ENCODE results near the gene MALL.

MALL gene

GRCh38 chr2:110130757-110131156 is 15.1 kb upstream of the MALL start:
- Histone ChIP-seq H3K27ac (ENCODE audit: insufficient read depth in 1 of 2, low read depth in 1 of 2, low read length in 2 of 2, poor library complexity in 1 of 2, severe bottlenecking in 2 of 2) (no peak overlapping the region), H3K4me3 (ENCODE audit: control insufficient read depth in 1 of 7, extremely low read depth in 1 of 7, insufficient read depth in 4 of 7, low read depth in 2 of 7, low read length in 6 of 7) (no peak overlapping the region), H3K4me1 (ENCODE audit: control extremely low read depth in 1 of 4, control insufficient read depth in 4 of 4, insufficient read depth in 4 of 4, low read length in 3 of 4) (no peaks in the 10 kb centered on the region), H3K9me3 (ENCODE audit: control extremely low read depth in 1 of 5, control insufficient read depth in 4 of 5, insufficient read depth in 2 of 5, low read depth in 1 of 5, low read length in 4 of 5) (peaks cover 0 to 18% (median 0%) of the 10 kb centered on the region in 5 experiments), H3K36me3 (ENCODE audit: control insufficient read depth in 4 of 4, insufficient read depth in 4 of 4, low read length in 3 of 4) (no peaks in the 10 kb centered on the region), H3K27me3 (replicated peaks in 2 of 5; ENCODE audit: control insufficient read depth in 4 of 5, insufficient read depth in 5 of 5, low read length in 4 of 5) (no peaks in the 10 kb centered on the region)
- DNase-seq = no peak
- no CpG with 5 or more reads among the region's 2 CpGs for WGBS (ENCODE audit: insufficient coverage)
- ChIA-PET CTCF (no interaction called here), POLR2A (no interaction called here)

GRCh38 chr2:110126906-110127305 is 11.3 kb upstream of the MALL start:
- peaks cover 0 to 2% (median 0%) of the 10 kb centered on the region in 5 experiments for H3K9me3 ChIP-seq (ENCODE audit: control extremely low read depth in 1 of 5, control insufficient read depth in 4 of 5, insufficient read depth in 2 of 5, low read depth in 1 of 5, low read length in 4 of 5)
- WGBS (ENCODE audit: insufficient coverage) = 100% methylated on average over 1 of the region's 2 CpGs
- H3K27me3 ChIP-seq (replicated peaks in 2 of 5; ENCODE audit: control insufficient read depth in 4 of 5, insufficient read depth in 5 of 5, low read length in 4 of 5) = no peaks in the 10 kb centered on the region
- H3K27ac ChIP-seq (ENCODE audit: insufficient read depth in 1 of 2, low read depth in 1 of 2, low read length in 2 of 2, poor library complexity in 1 of 2, severe bottlenecking in 2 of 2) = no peak overlapping the region
- H3K4me1 ChIP-seq (ENCODE audit: control extremely low read depth in 1 of 4, control insufficient read depth in 4 of 4, insufficient read depth in 4 of 4, low read length in 3 of 4) = no peaks in the 10 kb centered on the region
- no peak for DNase-seq
- H3K36me3 ChIP-seq (ENCODE audit: control insufficient read depth in 4 of 4, insufficient read depth in 4 of 4, low read length in 3 of 4) = no peaks in the 10 kb centered on the region
- CTCF ChIA-PET = no interaction called here
- no peak overlapping the region for H3K4me3 ChIP-seq (ENCODE audit: control insufficient read depth in 1 of 7, extremely low read depth in 1 of 7, insufficient read depth in 4 of 7, low read depth in 2 of 7, low read length in 6 of 7)
- POLR2A ChIA-PET = no interaction called here

- Histone ChIP-seq H3K27me3 (replicated peaks in 2 of 5; ENCODE audit: control insufficient read depth in 4 of 5, insufficient read depth in 5 of 5, low read length in 4 of 5) (no peaks in the 10 kb centered on the region), H3K9me3 (ENCODE audit: control extremely low read depth in 1 of 5, control insufficient read depth in 4 of 5, insufficient read depth in 2 of 5, low read depth in 1 of 5, low read length in 4 of 5) (peaks cover 0 to 2% (median 0%) of the 10 kb centered on the region in 5 experiments), H3K4me1 (ENCODE audit: control extremely low read depth in 1 of 4, control insufficient read depth in 4 of 4, insufficient read depth in 4 of 4, low read length in 3 of 4) (no peaks in the 10 kb centered on the region), H3K4me3 (ENCODE audit: control insufficient read depth in 1 of 7, extremely low read depth in 1 of 7, insufficient read depth in 4 of 7, low read depth in 2 of 7, low read length in 6 of 7) (no peak overlapping the region), H3K27ac (ENCODE audit: insufficient read depth in 1 of 2, low read depth in 1 of 2, low read length in 2 of 2, poor library complexity in 1 of 2, severe bottlenecking in 2 of 2) (no peak overlapping the region), H3K36me3 (ENCODE audit: control insufficient read depth in 4 of 4, insufficient read depth in 4 of 4, low read length in 3 of 4) (no peaks in the 10 kb centered on the region)
- ChIA-PET POLR2A (no interaction called here), CTCF (no interaction called here)
- no peak for DNase-seq
- WGBS (ENCODE audit: insufficient coverage) = 100% methylated on average over 4 of the region's 4 CpGs
Observed at GRCh38 chr2:110126086-110126773, 10.6 kb upstream of the MALL start.

GRCh38 chr2:110124939-110125691 is 9.5 kb upstream of the MALL start:
- ChIA-PET CTCF (interaction anchor here (1.7 kb wide), 1 partner anchor 10 kb away, joined by 8 read pairs; the partner anchor contains the start of gene MALL), POLR2A (no interaction called here)
- Histone ChIP-seq H3K4me1 (ENCODE audit: control extremely low read depth in 1 of 4, control insufficient read depth in 4 of 4, insufficient read depth in 4 of 4, low read length in 3 of 4) (peaks cover 0 to 5% (median 0%) of the 10 kb centered on the region in 4 experiments), H3K36me3 (ENCODE audit: control insufficient read depth in 4 of 4, insufficient read depth in 4 of 4, low read length in 3 of 4) (no peaks in the 10 kb centered on the region), H3K9me3 (ENCODE audit: control extremely low read depth in 1 of 5, control insufficient read depth in 4 of 5, insufficient read depth in 2 of 5, low read depth in 1 of 5, low read length in 4 of 5) (no peaks in the 10 kb centered on the region), H3K27ac (ENCODE audit: insufficient read depth in 1 of 2, low read depth in 1 of 2, low read length in 2 of 2, poor library complexity in 1 of 2, severe bottlenecking in 2 of 2) (no peak overlapping the region), H3K4me3 (ENCODE audit: control insufficient read depth in 1 of 7, extremely low read depth in 1 of 7, insufficient read depth in 4 of 7, low read depth in 2 of 7, low read length in 6 of 7) (no peak overlapping the region), H3K27me3 (replicated peaks in 2 of 5; ENCODE audit: control insufficient read depth in 4 of 5, insufficient read depth in 5 of 5, low read length in 4 of 5) (no peaks in the 10 kb centered on the region)
- WGBS (ENCODE audit: insufficient coverage) = 93% methylated on average over 3 of the region's 6 CpGs
- no peak for DNase-seq

GRCh38 chr2:110124038-110124825 is 8.6 kb upstream of the MALL start:
- no peak overlapping the region for H3K27ac ChIP-seq (ENCODE audit: insufficient read depth in 1 of 2, low read depth in 1 of 2, low read length in 2 of 2, poor library complexity in 1 of 2, severe bottlenecking in 2 of 2)
- no peak overlapping the region for H3K4me3 ChIP-seq (ENCODE audit: control insufficient read depth in 1 of 7, extremely low read depth in 1 of 7, insufficient read depth in 4 of 7, low read depth in 2 of 7, low read length in 6 of 7)
- peaks cover 0 to under 1% (median 0%) of the 10 kb centered on the region in 5 experiments for H3K27me3 ChIP-seq (replicated peaks in 2 of 5; ENCODE audit: control insufficient read depth in 4 of 5, insufficient read depth in 5 of 5, low read length in 4 of 5)
- CTCF ChIA-PET = interaction anchor here (1.7 kb wide), 1 partner anchor 9 kb away, joined by 8 read pairs; the partner anchor contains the start of gene MALL
- H3K9me3 ChIP-seq (ENCODE audit: control extremely low read depth in 1 of 5, control insufficient read depth in 4 of 5, insufficient read depth in 2 of 5, low read depth in 1 of 5, low read length in 4 of 5) = no peaks in the 10 kb centered on the region
- DNase-seq = no peak
- H3K36me3 ChIP-seq (ENCODE audit: control insufficient read depth in 4 of 4, insufficient read depth in 4 of 4, low read length in 3 of 4) = no peaks in the 10 kb centered on the region
- WGBS (ENCODE audit: insufficient coverage) = 100% methylated on average over 3 of the region's 4 CpGs
- H3K4me1 ChIP-seq (ENCODE audit: control extremely low read depth in 1 of 4, control insufficient read depth in 4 of 4, insufficient read depth in 4 of 4, low read length in 3 of 4) = peaks cover 0 to 5% (median 0%) of the 10 kb centered on the region in 4 experiments
- POLR2A ChIA-PET = no interaction called here

GRCh38 chr2:110121592-110121991 is 6.0 kb upstream of the MALL start:
- no peak for DNase-seq
- 83% methylated on average over 1 of the region's 3 CpGs for WGBS (ENCODE audit: insufficient coverage)
- no peak overlapping the region for H3K27ac ChIP-seq (ENCODE audit: insufficient read depth in 1 of 2, low read depth in 1 of 2, low read length in 2 of 2, poor library complexity in 1 of 2, severe bottlenecking in 2 of 2)
- peaks cover 0 to 1% (median 0%) of the 10 kb centered on the region in 5 experiments for H3K9me3 ChIP-seq (ENCODE audit: control extremely low read depth in 1 of 5, control insufficient read depth in 4 of 5, insufficient read depth in 2 of 5, low read depth in 1 of 5, low read length in 4 of 5)
- CTCF ChIA-PET = no interaction called here
- no peak overlapping the region for H3K4me3 ChIP-seq (ENCODE audit: control insufficient read depth in 1 of 7, extremely low read depth in 1 of 7, insufficient read depth in 4 of 7, low read depth in 2 of 7, low read length in 6 of 7)
- peaks cover 0 to 5% (median 0%) of the 10 kb centered on the region in 4 experiments for H3K4me1 ChIP-seq (ENCODE audit: control extremely low read depth in 1 of 4, control insufficient read depth in 4 of 4, insufficient read depth in 4 of 4, low read length in 3 of 4)
- POLR2A ChIA-PET = no interaction called here
- no peaks in the 10 kb centered on the region for H3K36me3 ChIP-seq (ENCODE audit: control insufficient read depth in 4 of 4, insufficient read depth in 4 of 4, low read length in 3 of 4)
- peaks cover 0 to 14% (median 5%) of the 10 kb centered on the region in 5 experiments for H3K27me3 ChIP-seq (replicated peaks in 2 of 5; ENCODE audit: control insufficient read depth in 4 of 5, insufficient read depth in 5 of 5, low read length in 4 of 5)

- Histone ChIP-seq H3K27ac (ENCODE audit: insufficient read depth in 1 of 2, low read depth in 1 of 2, low read length in 2 of 2, poor library complexity in 1 of 2, severe bottlenecking in 2 of 2) (no peak overlapping the region), H3K4me1 (ENCODE audit: control extremely low read depth in 1 of 4, control insufficient read depth in 4 of 4, insufficient read depth in 4 of 4, low read length in 3 of 4) (peaks cover 0 to 5% (median 3%) of the 10 kb centered on the region in 4 experiments), H3K27me3 (replicated peaks in 2 of 5; ENCODE audit: control insufficient read depth in 4 of 5, insufficient read depth in 5 of 5, low read length in 4 of 5) (peaks cover 0 to 20% (median 6%) of the 10 kb centered on the region in 5 experiments), H3K4me3 (ENCODE audit: control insufficient read depth in 1 of 7, extremely low read depth in 1 of 7, insufficient read depth in 4 of 7, low read depth in 2 of 7, low read length in 6 of 7) (no peak overlapping the region), H3K36me3 (ENCODE audit: control insufficient read depth in 4 of 4, insufficient read depth in 4 of 4, low read length in 3 of 4) (no peaks in the 10 kb centered on the region), H3K9me3 (ENCODE audit: control extremely low read depth in 1 of 5, control insufficient read depth in 4 of 5, insufficient read depth in 2 of 5, low read depth in 1 of 5, low read length in 4 of 5) (peaks cover 0 to 1% (median 0%) of the 10 kb centered on the region in 5 experiments)
- POLR2A ChIA-PET = no interaction called here
- CTCF ChIA-PET = no interaction called here
- WGBS (ENCODE audit: insufficient coverage) = 87% methylated on average over 2 of the region's 2 CpGs
- no peak for DNase-seq
Observed at GRCh38 chr2:110121052-110121334, 5.4 kb upstream of the MALL start.
